ENCODE measurements around the gene ATXN7L3B.
A peak's percentile ranks its signal among the peaks of the same experiment; 100 is the strongest.

ATXN7L3B gene

DNA sequence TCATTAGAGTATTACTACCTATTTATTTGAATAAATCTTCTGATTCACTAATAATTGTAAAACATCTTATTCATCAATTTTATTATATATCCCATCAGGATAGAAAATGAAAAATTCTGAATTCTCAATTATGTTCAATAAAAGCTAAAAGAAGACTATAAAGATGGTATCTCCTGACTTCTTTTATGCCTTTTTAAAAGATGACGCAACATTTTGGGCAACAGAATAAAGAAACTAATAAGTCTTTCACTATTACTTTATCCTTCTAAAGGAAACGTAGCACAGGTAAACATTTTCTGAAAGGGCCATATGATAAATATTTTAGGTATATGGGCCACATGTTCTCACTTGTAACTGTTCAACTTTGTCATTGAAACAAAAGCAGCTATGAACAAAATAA, 10.1 kb upstream of the ATXN7L3B start:
- H3K27ac ChIP-seq (ENCODE audit: low read length): no peak overlapping the region
- no peaks in the 10 kb centered on the region for H3K4me1 ChIP-seq (ENCODE audit: control insufficient read depth, low read depth, low read length)
- H3K9ac ChIP-seq (ENCODE audit: low read length): no peak overlapping the region
- no peaks in the 10 kb centered on the region for H3K9me3 ChIP-seq (ENCODE audit: control insufficient read depth, low read depth, low read length)
- no peak overlapping the region for H3K4me3 ChIP-seq (ENCODE audit: low read length)
- H3K27me3 ChIP-seq (ENCODE audit: control insufficient read depth, insufficient read depth, low read length): no peaks in the 10 kb centered on the region
- no peaks in the 10 kb centered on the region for H3K36me3 ChIP-seq (ENCODE audit: control insufficient read depth, low read depth, low read length)

GRCh38 chr12:74530676-74531075, 7.0 kb upstream of the ATXN7L3B start:
- Histone ChIP-seq H3K36me3 (ENCODE audit: control insufficient read depth, low read depth, low read length) (no peaks in the 10 kb centered on the region), H3K9ac (ENCODE audit: low read length) (no peak overlapping the region), H3K4me1 (ENCODE audit: control insufficient read depth, low read depth, low read length) (no peaks in the 10 kb centered on the region), H3K9me3 (ENCODE audit: control insufficient read depth, low read depth, low read length) (no peaks in the 10 kb centered on the region), H3K27me3 (ENCODE audit: control insufficient read depth, insufficient read depth, low read length) (no peaks in the 10 kb centered on the region), H3K27ac (ENCODE audit: low read length) (no peak overlapping the region), H3K4me3 (ENCODE audit: low read length) (no peak overlapping the region)

DNA sequence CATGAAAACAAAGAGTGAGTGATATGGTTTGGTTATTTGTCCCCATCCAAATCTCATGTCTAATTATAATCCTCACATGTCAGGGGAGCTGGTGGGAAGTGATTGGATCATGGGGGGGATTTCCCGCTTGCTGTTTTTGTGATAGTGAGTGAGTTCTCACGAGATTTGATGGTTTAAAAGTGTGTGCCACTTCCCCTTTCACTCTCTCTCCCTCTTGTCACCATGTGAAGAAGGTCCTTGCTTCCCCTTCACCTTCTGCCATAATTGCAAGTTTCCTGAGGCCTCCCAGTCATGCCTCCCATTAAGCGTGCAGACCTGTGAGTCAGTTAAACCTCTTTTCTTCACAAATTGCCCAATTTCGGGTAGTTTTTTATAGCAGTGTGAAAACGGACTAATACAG, 2.1 kb upstream of the ATXN7L3B start:
- Histone ChIP-seq H3K27me3 (ENCODE audit: control insufficient read depth, insufficient read depth, low read length) (no peaks in the 10 kb centered on the region), H3K36me3 (ENCODE audit: control insufficient read depth, low read depth, low read length) (no peaks in the 10 kb centered on the region), H3K4me3 (ENCODE audit: low read length) (no peak overlapping the region), H3K27ac (ENCODE audit: low read length) (no peak overlapping the region), H3K9me3 (ENCODE audit: control insufficient read depth, low read depth, low read length) (no peaks in the 10 kb centered on the region), H3K4me1 (ENCODE audit: control insufficient read depth, low read depth, low read length) (peaks cover 20% of the 10 kb centered on the region), H3K9ac (ENCODE audit: low read length) (no peak overlapping the region)

DNA sequence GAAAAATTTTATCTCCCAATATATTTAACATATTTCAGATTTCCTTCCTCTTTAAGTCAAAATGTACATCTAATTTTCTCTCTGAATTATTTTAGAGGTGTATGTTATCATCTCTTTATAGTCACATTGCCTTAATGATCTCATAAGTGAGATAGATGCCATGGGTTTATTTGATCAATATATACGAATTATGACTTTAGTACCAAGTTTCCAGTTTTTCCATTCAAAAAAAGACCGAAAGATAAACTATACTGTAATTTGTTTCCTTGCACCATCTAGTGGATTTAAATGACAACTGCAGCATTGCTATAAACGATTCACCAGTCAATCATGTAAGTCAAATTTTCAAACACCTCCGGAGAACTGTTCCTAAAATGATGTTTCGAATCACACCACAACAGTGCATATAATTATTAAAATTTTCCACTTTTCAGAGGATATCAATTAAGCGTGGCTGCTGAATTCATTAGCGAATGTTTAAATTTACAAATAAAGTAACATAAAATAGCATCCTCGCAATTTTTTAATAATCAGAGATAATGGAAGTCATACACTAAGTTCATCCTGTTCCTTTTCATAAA, 419 bp upstream of the ATXN7L3B start:
- H3K9me3 ChIP-seq (ENCODE audit: control insufficient read depth, low read depth, low read length): no peaks in the 10 kb centered on the region
- no peaks in the 10 kb centered on the region for H3K27me3 ChIP-seq (ENCODE audit: control insufficient read depth, insufficient read depth, low read length)
- peaks cover 3% of the 10 kb centered on the region for H3K36me3 ChIP-seq (ENCODE audit: control insufficient read depth, low read depth, low read length)
- peak overlapping the region; percentile 81 for H3K4me3 ChIP-seq (ENCODE audit: low read length)
- peaks cover 37% of the 10 kb centered on the region for H3K4me1 ChIP-seq (ENCODE audit: control insufficient read depth, low read depth, low read length)
- peak overlapping the region; percentile 89 for H3K27ac ChIP-seq (ENCODE audit: low read length)
- H3K9ac ChIP-seq (ENCODE audit: low read length): peak overlapping the region; percentile 94

- Histone ChIP-seq H3K36me3 (ENCODE audit: control insufficient read depth, low read depth, low read length) (peaks cover 3% of the 10 kb centered on the region), H3K4me1 (ENCODE audit: control insufficient read depth, low read depth, low read length) (peaks cover 51% of the 10 kb centered on the region), H3K27me3 (ENCODE audit: control insufficient read depth, insufficient read depth, low read length) (no peaks in the 10 kb centered on the region), H3K4me3 (ENCODE audit: low read length) (peak overlapping the region; percentile 81), H3K27ac (ENCODE audit: low read length) (peak overlapping the region; percentile 76), H3K9me3 (ENCODE audit: control insufficient read depth, low read depth, low read length) (no peaks in the 10 kb centered on the region), H3K9ac (ENCODE audit: low read length) (peak overlapping the region; percentile 94)
Measured at GRCh38 chr12:74538491-74539258, 1.0 kb downstream of the ATXN7L3B start.

DNA sequence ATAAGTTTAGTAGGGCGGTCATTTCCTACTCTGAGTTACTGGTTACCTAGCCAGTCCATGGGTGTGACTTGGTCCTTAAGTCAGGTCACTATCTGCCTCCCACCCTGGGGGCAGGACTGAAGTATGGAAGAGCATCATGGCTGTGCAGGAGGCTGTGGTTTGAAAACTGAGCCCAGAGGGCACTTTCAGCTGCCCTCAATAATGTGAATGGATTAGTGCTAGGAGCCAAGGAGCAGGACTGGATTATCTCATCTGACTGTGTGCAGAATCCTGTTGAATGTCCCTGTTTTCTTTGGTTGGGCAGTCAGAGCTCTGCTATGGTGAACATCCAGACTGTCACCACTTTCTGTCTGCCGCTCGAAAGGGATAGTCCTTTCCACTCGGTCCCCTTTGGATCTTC, 1.6 kb downstream of the ATXN7L3B start:
- Histone ChIP-seq H3K9ac (ENCODE audit: low read length) (no peak overlapping the region), H3K36me3 (ENCODE audit: control insufficient read depth, low read depth, low read length) (peaks cover 3% of the 10 kb centered on the region)

GRCh38 chr12:74539765-74540526, 2.3 kb downstream of the ATXN7L3B start:
- Histone ChIP-seq H3K9ac (ENCODE audit: low read length) (no peak overlapping the region), H3K27ac (ENCODE audit: low read length) (no peak overlapping the region), H3K9me3 (ENCODE audit: control insufficient read depth, low read depth, low read length) (no peaks in the 10 kb centered on the region), H3K27me3 (ENCODE audit: control insufficient read depth, insufficient read depth, low read length) (no peaks in the 10 kb centered on the region), H3K36me3 (ENCODE audit: control insufficient read depth, low read depth, low read length) (peaks cover 3% of the 10 kb centered on the region), H3K4me1 (ENCODE audit: control insufficient read depth, low read depth, low read length) (peaks cover 52% of the 10 kb centered on the region), H3K4me3 (ENCODE audit: low read length) (peak overlapping the region; percentile 81)

More for the DNA sequence above, 1.6 kb downstream of the ATXN7L3B start:
- H3K27ac ChIP-seq (ENCODE audit: low read length): no peak overlapping the region
- H3K27me3 ChIP-seq (ENCODE audit: control insufficient read depth, insufficient read depth, low read length): no peaks in the 10 kb centered on the region
- no peaks in the 10 kb centered on the region for H3K9me3 ChIP-seq (ENCODE audit: control insufficient read depth, low read depth, low read length)
- peaks cover 52% of the 10 kb centered on the region for H3K4me1 ChIP-seq (ENCODE audit: control insufficient read depth, low read depth, low read length)
- H3K4me3 ChIP-seq (ENCODE audit: low read length): peak overlapping the region; percentile 81

- H3K9ac ChIP-seq (ENCODE audit: low read length): peak overlapping the region; percentile 45
- H3K9me3 ChIP-seq (ENCODE audit: control insufficient read depth, low read depth, low read length): no peaks in the 10 kb centered on the region
- H3K4me1 ChIP-seq (ENCODE audit: control insufficient read depth, low read depth, low read length): peaks cover 52% of the 10 kb centered on the region
- H3K4me3 ChIP-seq (ENCODE audit: low read length): peak overlapping the region; percentile 81
- peaks cover 3% of the 10 kb centered on the region for H3K36me3 ChIP-seq (ENCODE audit: control insufficient read depth, low read depth, low read length)
- no peak overlapping the region for H3K27ac ChIP-seq (ENCODE audit: low read length)
- no peaks in the 10 kb centered on the region for H3K27me3 ChIP-seq (ENCODE audit: control insufficient read depth, insufficient read depth, low read length)
Measured at GRCh38 chr12:74541074-74541473, 3.4 kb downstream of the ATXN7L3B start.

DNA sequence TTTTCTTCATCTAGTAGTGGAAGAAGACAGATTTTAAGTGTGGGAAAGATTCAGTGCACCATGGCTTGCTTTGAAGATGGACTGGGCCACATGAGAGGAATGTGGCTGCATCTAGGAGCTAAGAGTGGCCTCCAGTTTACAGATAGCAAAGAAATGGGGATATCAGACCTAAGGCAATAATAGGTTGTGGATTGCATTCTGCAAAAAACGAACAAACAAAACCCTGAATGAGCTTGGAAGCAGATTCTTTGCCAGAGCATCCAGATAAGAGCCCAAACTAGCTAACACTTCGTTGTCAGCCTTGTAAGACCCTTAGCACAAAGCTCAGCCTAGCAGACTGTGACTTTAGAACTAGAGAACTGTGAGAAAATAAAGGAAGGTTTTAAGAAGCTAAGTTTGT, 9.6 kb downstream of the ATXN7L3B start:
- H3K9ac ChIP-seq (ENCODE audit: low read length): no peak overlapping the region
- H3K9me3 ChIP-seq (ENCODE audit: control insufficient read depth, low read depth, low read length): no peaks in the 10 kb centered on the region
- no peak overlapping the region for H3K4me3 ChIP-seq (ENCODE audit: low read length)
- no peaks in the 10 kb centered on the region for H3K27me3 ChIP-seq (ENCODE audit: control insufficient read depth, insufficient read depth, low read length)
- no peak overlapping the region for H3K27ac ChIP-seq (ENCODE audit: low read length)
- H3K36me3 ChIP-seq (ENCODE audit: control insufficient read depth, low read depth, low read length): no peaks in the 10 kb centered on the region
- peaks cover 15% of the 10 kb centered on the region for H3K4me1 ChIP-seq (ENCODE audit: control insufficient read depth, low read depth, low read length)

DNA sequence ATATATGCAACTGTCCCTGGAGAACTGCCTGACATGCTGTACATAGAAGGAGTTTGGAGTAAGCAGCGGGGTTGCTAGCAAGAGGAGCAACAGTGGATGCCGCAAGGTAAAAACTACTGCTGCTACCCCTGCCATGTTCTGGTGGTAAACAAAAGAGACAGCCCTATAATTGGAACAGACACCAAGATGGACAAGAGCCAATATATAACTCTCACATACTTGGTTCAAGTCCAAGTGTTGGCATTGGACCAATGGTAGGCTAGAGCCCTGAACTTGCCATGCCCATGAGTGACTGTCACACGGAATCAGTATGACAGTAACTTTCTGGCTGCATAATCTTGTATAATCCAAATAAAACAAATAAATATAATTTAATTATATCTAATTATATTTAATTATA, 13.7 kb downstream of the ATXN7L3B start:
- Histone ChIP-seq H3K9ac (ENCODE audit: low read length) (no peak overlapping the region), H3K4me1 (ENCODE audit: control insufficient read depth, low read depth, low read length) (no peaks in the 10 kb centered on the region), H3K9me3 (ENCODE audit: control insufficient read depth, low read depth, low read length) (no peaks in the 10 kb centered on the region), H3K4me3 (ENCODE audit: low read length) (no peak overlapping the region), H3K27me3 (ENCODE audit: control insufficient read depth, insufficient read depth, low read length) (no peaks in the 10 kb centered on the region), H3K27ac (ENCODE audit: low read length) (no peak overlapping the region), H3K36me3 (ENCODE audit: control insufficient read depth, low read depth, low read length) (no peaks in the 10 kb centered on the region)

GRCh38 chr12:74552201-74552600, 14.6 kb downstream of the ATXN7L3B start:
- no peaks in the 10 kb centered on the region for H3K4me1 ChIP-seq (ENCODE audit: control insufficient read depth, low read depth, low read length)
- no peaks in the 10 kb centered on the region for H3K9me3 ChIP-seq (ENCODE audit: control insufficient read depth, low read depth, low read length)
- no peaks in the 10 kb centered on the region for H3K36me3 ChIP-seq (ENCODE audit: control insufficient read depth, low read depth, low read length)
- H3K27me3 ChIP-seq (ENCODE audit: control insufficient read depth, insufficient read depth, low read length): no peaks in the 10 kb centered on the region
- no peak overlapping the region for H3K27ac ChIP-seq (ENCODE audit: low read length)
- H3K9ac ChIP-seq (ENCODE audit: low read length): no peak overlapping the region
- H3K4me3 ChIP-seq (ENCODE audit: low read length): no peak overlapping the region

All from iPS-18a (cell line).